GM12878 (cell line): Measurements from ENCODE around the gene SLFNL1. TPM values are rescaled to one million over a fixed set of nuclear protein-coding genes. Genes with fewer than 3 reads are reported as not detected.
A peak's percentile ranks its signal among the peaks of the same experiment; 100 is the strongest.

Experiments
- ATAC-seq: fragments of 200-7000 bp; cut with Tn5 transposase; 3 replicates; pipeline ENCODE4 v1.9.1; 2020; ENCODE audit warnings: mild to moderate bottlenecking, moderate library complexity
- BruUV-seq: library from RNA; stranded (reverse); fragments of 400-500 nt; replicated peaks from 2 replicates; lab custom pipeline; 2021; lab: Mats Ljungman, UMichigan
- CTCF ChIA-PET: fragments of 300-600 bp; sonication (Branson Sonifier 250); formaldehyde crosslinking; extraction: SDS; loops from one replicate; lab custom pipeline; 2021; ENCODE audit warnings: inconsistent platforms; lab: Yijun Ruan, JAX
- POLR2A ChIA-PET: fragments of 350-600 bp; formaldehyde crosslinking; extraction: SDS; loops from one replicate; lab custom pipeline; 2021; ENCODE audit warnings: inconsistent platforms; lab: Charles Lee
- RAD21 ChIA-PET: fragments of 300-600 bp; sonication (Branson Sonifier 250); formaldehyde crosslinking; loops from one replicate; lab custom pipeline; 2023; ENCODE audit warnings: antibody characterized with exemption; ENCODE audit not compliant: unreplicated experiment; lab: Charles Lee
- SMC1A ChIA-PET: fragments of 300-600 bp; sonication (Branson Sonifier 250); formaldehyde crosslinking; loops from one replicate; lab custom pipeline; 2023; ENCODE audit not compliant: unreplicated experiment, uncharacterized antibody; lab: Charles Lee
- DNase-seq: peaks from one replicate; pipeline ENCODE4 v3.0.0-alpha.2; 2011; ENCODE audit warnings: low read depth, low spot score
- FAIRE-seq: peaks from 3 replicates; lab custom pipeline; 2011; peaks lifted over from hg19 to GRCh38; lab: Jason Lieb, UNC
- H2AFZ ChIP-seq: 2 replicates; pipeline ENCODE4 v1.6.0; 2011; ENCODE audit warnings: low read depth, low read length, control low read depth; ENCODE audit not compliant: control insufficient read depth
- H3K27ac ChIP-seq: 2 replicates; pipeline ENCODE4 v1.5.1; 2011; ENCODE audit warnings: control low read depth; ENCODE audit not compliant: control insufficient read depth, insufficient read depth
- H3K27me3 ChIP-seq, 2 experiments: replicated peaks in 1 of 2; 2 replicates each; pipeline versions ENCODE4 v1.6.0 to v1.6.1; 2011; ENCODE audit warnings: low read length in 1 of 2; ENCODE audit not compliant: control insufficient read depth in 2 of 2, insufficient read depth in 2 of 2
- H3K36me3 ChIP-seq, 2 experiments: 2 replicates each; pipeline ENCODE4 v1.5.1; 2011; ENCODE audit warnings: low read length in 1 of 2; ENCODE audit not compliant: control insufficient read depth in 2 of 2, insufficient read depth in 2 of 2
- H3K4me1 ChIP-seq: 2 replicates; pipeline ENCODE4 v1.6.1; 2011; ENCODE audit warnings: mild to moderate bottlenecking, low read length, moderate library complexity, mixed read lengths; ENCODE audit not compliant: control insufficient read depth, insufficient read depth
- H3K4me2 ChIP-seq: 2 replicates; pipeline ENCODE4 v1.6.0; 2011; ENCODE audit warnings: control low read depth; ENCODE audit not compliant: control insufficient read depth, insufficient read depth
- H3K4me3 ChIP-seq: fragments of 200-600 bp; sonication (generic); 2 replicates; pipeline ENCODE4 v1.5.1; 2016
- H3K79me2 ChIP-seq: 2 replicates; pipeline ENCODE4 v1.6.0; 2011; ENCODE audit warnings: low read length; ENCODE audit not compliant: control insufficient read depth, insufficient read depth
- H3K9ac ChIP-seq: 2 replicates; pipeline ENCODE4 v1.8.0; 2011; ENCODE audit warnings: low read length, control low read depth, mixed read lengths; ENCODE audit not compliant: control insufficient read depth, insufficient read depth
- H3K9me3 ChIP-seq: replicated peaks from 3 replicates; pipeline ENCODE4 v1.5.1; 2011; ENCODE audit warnings: mild to moderate bottlenecking, low read length; ENCODE audit not compliant: control insufficient read depth, insufficient read depth
- H4K20me1 ChIP-seq: 2 replicates; pipeline ENCODE4 v1.6.0; 2011; ENCODE audit not compliant: control insufficient read depth, insufficient read depth
- CBFB ChIP-seq: IDR thresholded peaks from 2 replicates; pipeline ENCODE4 v1.6.1; 2016; ENCODE audit warnings: antibody characterized with exemption, low read depth
- CBX5 ChIP-seq: sonication (generic); IDR thresholded peaks from 2 replicates; pipeline ENCODE4 v1.6.1; 2016; ENCODE audit warnings: low read depth, moderate library complexity, mild to moderate bottlenecking, inconsistent platforms
- FOXM1 ChIP-seq: IDR thresholded peaks from 2 replicates; pipeline ENCODE4 v1.6.1; 2012; ENCODE audit warnings: low read depth, mild to moderate bottlenecking, inconsistent platforms, low read length, moderate library complexity
- JUND ChIP-seq: IDR thresholded peaks from 2 replicates; pipeline ENCODE4 v1.6.1; 2012; ENCODE audit warnings: low read depth, mild to moderate bottlenecking, low read length, improper control_type of control experiment, moderate library complexity
- NFYA ChIP-seq: IDR thresholded peaks from 2 replicates; pipeline ENCODE4 v1.6.1; 2011; ENCODE audit warnings: low read depth, mild to moderate bottlenecking, low read length, improper control_type of control experiment, borderline replicate concordance
- STAT3 ChIP-seq: IDR thresholded peaks from 2 replicates; pipeline ENCODE4 v1.6.1; 2011; ENCODE audit warnings: low read depth, low read length, improper control_type of control experiment
- SUPT20H ChIP-seq: IDR thresholded peaks from 2 replicates; pipeline ENCODE4 v1.6.1; 2011; ENCODE audit warnings: low read depth, mild to moderate bottlenecking, low read length, moderate library complexity, borderline replicate concordance; ENCODE audit not compliant: control insufficient read depth
- TCF7 ChIP-seq: IDR thresholded peaks from 2 replicates; pipeline ENCODE4 v1.6.1; 2014; ENCODE audit warnings: antibody characterized with exemption, borderline replicate concordance
- ZNF207 ChIP-seq: fragments of 450-650 bp; IDR thresholded peaks from 2 replicates; pipeline ENCODE4 v1.6.1; 2014; ENCODE audit warnings: antibody characterized with exemption, mild to moderate bottlenecking, borderline replicate concordance
- ZNF24 ChIP-seq: fragments of 450-650 bp; IDR thresholded peaks from 2 replicates; pipeline ENCODE4 v1.6.1; 2017; ENCODE audit warnings: antibody characterized with exemption, mild to moderate bottlenecking
- WGBS: methylation state at CpG from one replicate; pipeline ENCODE4 v1.1.6; 2016; ENCODE audit warnings: low lambda C conversion rate; ENCODE audit not compliant: insufficient replicate concordance, insufficient coverage; ENCODE audit errors: missing lambda C conversion rate; 5-methylcytosine and 5-hydroxymethylcytosine counted together
- in situ Hi-C: fragments of 300-500 bp; cut with MboI; formaldehyde crosslinking; loops from 9 replicates; pipeline ENCODE4 v1.14.3; 2018; ENCODE audit warnings: mixed read lengths
- intact Hi-C: fragments of 100-400 bp; cut with micrococcal nuclease; formaldehyde crosslinking; loops from one replicate; pipeline ENCODE4 v1.14.2; 2022; ENCODE audit not compliant: unreplicated experiment
- polyA plus RNA-seq, 11 experiments: library from polyadenylated mRNA; depleted of rRNA in 4 of 11; unstranded in 6 of 11; stranded (reverse) in 5 of 11; fragments of >200 nt; fragmentation: Nextera tagmentation in 4 of 11; fragmentation: Illumina TruSeq in 1 of 11; extraction: Ambion mirVana in 4 of 11; extraction: Trizol in 1 of 11; gene quantifications; 1 replicate in 1 of 11; 2 replicates in 10 of 11; pipeline versions ENCODE4 v1.2.1 to v1.2.3, GENCODE V29; 2011 to 2016; ENCODE audit warnings: inconsistent platforms in 2 of 11, missing spikeins in 2 of 11, low read depth in 1 of 11
- total RNA-seq, 4 experiments: library from RNA; depleted of rRNA in 3 of 4; stranded (reverse); fragments of >200 nt in 3 of 4; fragmentation: Illumina TruSeq in 1 of 4; extraction: Trizol in 1 of 4; gene quantifications; 2 replicates each; pipeline versions ENCODE4 v1.2.1 to v1.2.3, GENCODE V29; 2013 to 2021
- TF ChIP-seq, protein P1 (sequence below): fragments of 450-650 bp; formaldehyde crosslinking; IDR thresholded peaks from 2 replicates; pipeline ENCODE4 v1.4.0; 2020; ENCODE audit warnings: mild to moderate bottlenecking, moderate library complexity

Gene SLFNL1
- total and polyA plus RNA-seq, 10 of the 15 experiments (the other 5 are each of a cell fraction or from before 2014, with no cell fraction given), result 0.05 to 0.98 (median 0.16) TPM; not detected in 2

DNA sequence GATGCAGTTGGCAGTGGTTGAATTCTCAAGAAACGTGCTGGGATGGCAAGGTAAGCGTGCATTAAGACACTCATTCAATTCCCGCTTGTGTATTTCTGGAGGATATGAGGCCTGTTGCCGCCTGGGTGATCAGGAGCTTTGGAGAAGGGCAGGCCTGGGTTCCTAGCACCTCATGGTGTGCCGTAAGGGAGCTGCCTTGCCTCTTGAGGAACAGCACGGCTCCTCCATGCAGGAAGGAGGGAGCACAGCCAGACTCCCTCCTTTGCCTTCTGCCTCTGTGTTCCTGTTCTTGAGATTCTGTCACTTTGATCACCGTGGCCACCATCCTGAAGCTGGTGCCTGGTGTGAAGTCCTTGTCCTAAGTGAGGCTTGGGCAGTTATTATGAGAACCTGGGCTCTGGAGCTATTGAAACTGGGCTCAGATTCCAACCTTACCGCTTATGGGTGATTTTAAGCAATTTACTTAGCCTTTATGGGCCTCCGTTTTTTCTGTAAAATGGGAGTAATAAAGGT lies 18.3 kb downstream of the SLFNL1 start:
- H3K4me3 ChIP-seq, result no peak overlapping the region
- H3K27me3 ChIP-seq, result no peaks in the 10 kb centered on the region
- FAIRE-seq (no peak), DNase-seq (no peak), ATAC-seq (peak; percentile 3; the same call in 1 of the 3 replicates)
- intact Hi-C loops, result no loop called here
- in situ Hi-C loops, result no loop called here
- H2AFZ ChIP-seq, result no peak overlapping the region
- ChIA-PET RAD21 (interaction anchor here (0.9 to 2.0 kb wide), 11 partner anchors 19 to 471 kb away, joined by 3 to 19 read pairs (median 4); partner anchors contain the start of genes CTPS1 and SCMH1), CTCF (interaction anchor here (0.7 to 2.8 kb wide), 19 partner anchors 8 to 236 kb away, joined by 3 to 21 read pairs (median 4); no protein-coding TSS in a partner anchor), SMC1A (interaction anchor here (0.6 to 1.5 kb wide), 13 partner anchors 8 to 471 kb away, joined by 3 to 9 read pairs (median 4); no protein-coding TSS in a partner anchor), POLR2A (interaction anchor here (0.7 to 1.6 kb wide), 3 partner anchors 21 to 25 kb away, joined by 5 to 6 read pairs (median 6); partner anchors contain the start of gene CTPS1)
- no peak overlapping the region for H3K9ac ChIP-seq
- H3K4me1 ChIP-seq, result peaks cover 9% of the 10 kb centered on the region
- H3K4me2 ChIP-seq, result no peak overlapping the region; the same call in 1 of the 2 replicates
- 0 out of 2 replicates have a peak overlapping the region, but pooled peaks have one; percentile 26 for H3K27ac ChIP-seq
- no peak for TF ChIP-seq STAT3
- no peak for TF ChIP-seq TCF7
- TF ChIP-seq NFYA, result no peak
- TF ChIP-seq CBFB, result no peak
- no peak for TF ChIP-seq ZNF24
- TF ChIP-seq, protein P1, sequence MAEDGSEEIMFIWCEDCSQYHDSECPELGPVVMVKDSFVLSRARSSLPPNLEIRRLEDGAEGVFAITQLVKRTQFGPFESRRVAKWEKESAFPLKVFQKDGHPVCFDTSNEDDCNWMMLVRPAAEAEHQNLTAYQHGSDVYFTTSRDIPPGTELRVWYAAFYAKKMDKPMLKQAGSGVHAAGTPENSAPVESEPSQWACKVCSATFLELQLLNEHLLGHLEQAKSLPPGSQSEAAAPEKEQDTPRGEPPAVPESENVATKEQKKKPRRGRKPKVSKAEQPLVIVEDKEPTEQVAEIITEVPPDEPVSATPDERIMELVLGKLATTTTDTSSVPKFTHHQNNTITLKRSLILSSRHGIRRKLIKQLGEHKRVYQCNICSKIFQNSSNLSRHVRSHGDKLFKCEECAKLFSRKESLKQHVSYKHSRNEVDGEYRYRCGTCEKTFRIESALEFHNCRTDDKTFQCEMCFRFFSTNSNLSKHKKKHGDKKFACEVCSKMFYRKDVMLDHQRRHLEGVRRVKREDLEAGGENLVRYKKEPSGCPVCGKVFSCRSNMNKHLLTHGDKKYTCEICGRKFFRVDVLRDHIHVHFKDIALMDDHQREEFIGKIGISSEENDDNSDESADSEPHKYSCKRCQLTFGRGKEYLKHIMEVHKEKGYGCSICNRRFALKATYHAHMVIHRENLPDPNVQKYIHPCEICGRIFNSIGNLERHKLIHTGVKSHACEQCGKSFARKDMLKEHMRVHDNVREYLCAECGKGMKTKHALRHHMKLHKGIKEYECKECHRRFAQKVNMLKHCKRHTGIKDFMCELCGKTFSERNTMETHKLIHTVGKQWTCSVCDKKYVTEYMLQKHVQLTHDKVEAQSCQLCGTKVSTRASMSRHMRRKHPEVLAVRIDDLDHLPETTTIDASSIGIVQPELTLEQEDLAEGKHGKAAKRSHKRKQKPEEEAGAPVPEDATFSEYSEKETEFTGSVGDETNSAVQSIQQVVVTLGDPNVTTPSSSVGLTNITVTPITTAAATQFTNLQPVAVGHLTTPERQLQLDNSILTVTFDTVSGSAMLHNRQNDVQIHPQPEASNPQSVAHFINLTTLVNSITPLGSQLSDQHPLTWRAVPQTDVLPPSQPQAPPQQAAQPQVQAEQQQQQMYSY (CRISPR knock-in tag), result no peak
- TF ChIP-seq ZNF207, result no peak
- TF ChIP-seq JUND, result no peak
- no peak for TF ChIP-seq CBX5
- no peak for TF ChIP-seq SUPT20H
- TF ChIP-seq FOXM1, result no peak
- peaks cover 19 to 37% of the 10 kb centered on the region in 2 experiments for H3K36me3 ChIP-seq
- H4K20me1 ChIP-seq, result no peaks in the 10 kb centered on the region
- no peaks in the 10 kb centered on the region for H3K79me2 ChIP-seq
- WGBS, result 80% methylated on average over 9 of the region's 9 CpGs
- no peaks in the 10 kb centered on the region for H3K9me3 ChIP-seq
- BruUV-seq, result no TSS peak
